Breast epithelium (tissue), 4 donors: ENCODE measurements around the gene MERTK. TPM values are rescaled to one million over a fixed set of nuclear protein-coding genes. Genes with fewer than 3 reads are reported as not detected.

ENCODE experiments used
- DNase-seq, 2 donors: peaks; one replicate each; pipeline ENCODE4 v3.0.0-alpha.2; 2019; ENCODE audit warnings: low spot score in 2 of 2
- H3K27ac ChIP-seq, 2 donors: fragments of 200-600 bp; sonication (generic) in 1 of 2; one replicate each; pipeline ENCODE4 v1.5.1; 2016 to 2019; ENCODE audit warnings: mild to moderate bottlenecking in 1 of 2
- H3K27me3 ChIP-seq, 2 donors: fragments of 200-600 bp; sonication (generic) in 1 of 2; one replicate each; pipeline versions ENCODE4 v1.5.1 to v1.6.0; 2017 to 2019; ENCODE audit warnings: control low read depth in 1 of 2, mild to moderate bottlenecking in 1 of 2
- H3K36me3 ChIP-seq: fragments of 200-600 bp; one replicate; pipeline ENCODE4 v1.5.1; 2019
- H3K4me1 ChIP-seq, 2 donors: fragments of 200-600 bp; sonication (generic); one replicate each; pipeline ENCODE4 v1.5.1; 2016 to 2019; ENCODE audit warnings: control low read depth in 1 of 2
- H3K4me3 ChIP-seq, 3 donors: fragments of 200-600 bp; sonication (generic); 1 replicate in 2 of 3; 2 replicates in 1 of 3; pipeline ENCODE4 v1.5.1; 2016 to 2019; ENCODE audit warnings: mild to moderate bottlenecking in 3 of 3, moderate library complexity in 2 of 3
- H3K9me3 ChIP-seq, 2 donors: fragments of 200-600 bp; sonication (generic) in 1 of 2; one replicate each; pipeline ENCODE4 v1.5.1; 2016 to 2019; ENCODE audit warnings: control low read depth in 1 of 2
- POLR2A ChIP-seq: fragments of 450-650 bp; IDR thresholded peaks from one replicate; pipeline ENCODE4 v1.6.1; 2016; ENCODE audit warnings: antibody characterized with exemption, mild to moderate bottlenecking, moderate library complexity
- POLR2AphosphoS5 ChIP-seq, 3 donors: sonication (generic); formaldehyde crosslinking; IDR thresholded peaks; one replicate each; pipeline ENCODE4 v1.6.1; 2017; ENCODE audit warnings: antibody characterized with exemption in 3 of 3
- intact Hi-C: fragments of 100-400 bp; cut with DNase I; formaldehyde crosslinking; loops from one replicate; pipeline ENCODE4 v1.15.1; 2023; ENCODE audit warnings: low total_unique reads
- total RNA-seq, 3 donors: library from RNA; depleted of rRNA; stranded (reverse); fragments of >200 nt; gene quantifications; one replicate each; pipeline ENCODE4 v1.1.0, GENCODE V29; 2016
- TF ChIP-seq, protein P1 (sequence below), 3 donors: fragments of 450-650 bp; IDR thresholded peaks; one replicate each; pipeline ENCODE4 v1.5.1; 2016 to 2017; ENCODE audit warnings: antibody characterized with exemption in 3 of 3, mild to moderate bottlenecking in 3 of 3, moderate library complexity in 3 of 3

MERTK gene
- total RNA-seq, 3 donors from 2014 or later = 21.0 to 84.3 (median 36.3) TPM

DNA sequence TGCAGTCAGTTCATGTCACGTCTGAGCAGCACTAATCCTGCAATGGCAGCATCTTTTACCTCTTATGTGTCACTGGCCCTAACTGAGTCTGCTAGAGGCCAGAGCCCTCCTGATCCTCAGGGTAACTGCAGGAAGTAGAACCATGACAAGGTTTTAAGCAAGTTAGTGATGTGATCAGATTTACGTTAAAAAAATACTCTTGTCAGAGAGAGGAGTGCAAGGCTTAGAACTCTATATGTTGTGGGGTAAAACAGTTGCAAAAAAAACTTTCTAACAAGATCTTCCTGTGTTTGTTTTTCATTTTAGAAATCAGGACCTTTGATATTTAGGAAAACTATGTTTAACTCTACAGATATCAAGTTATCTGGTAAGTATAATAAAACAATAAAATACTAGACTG lies 161.3 kb downstream of the MERTK start:
- TF ChIP-seq, protein P1, sequence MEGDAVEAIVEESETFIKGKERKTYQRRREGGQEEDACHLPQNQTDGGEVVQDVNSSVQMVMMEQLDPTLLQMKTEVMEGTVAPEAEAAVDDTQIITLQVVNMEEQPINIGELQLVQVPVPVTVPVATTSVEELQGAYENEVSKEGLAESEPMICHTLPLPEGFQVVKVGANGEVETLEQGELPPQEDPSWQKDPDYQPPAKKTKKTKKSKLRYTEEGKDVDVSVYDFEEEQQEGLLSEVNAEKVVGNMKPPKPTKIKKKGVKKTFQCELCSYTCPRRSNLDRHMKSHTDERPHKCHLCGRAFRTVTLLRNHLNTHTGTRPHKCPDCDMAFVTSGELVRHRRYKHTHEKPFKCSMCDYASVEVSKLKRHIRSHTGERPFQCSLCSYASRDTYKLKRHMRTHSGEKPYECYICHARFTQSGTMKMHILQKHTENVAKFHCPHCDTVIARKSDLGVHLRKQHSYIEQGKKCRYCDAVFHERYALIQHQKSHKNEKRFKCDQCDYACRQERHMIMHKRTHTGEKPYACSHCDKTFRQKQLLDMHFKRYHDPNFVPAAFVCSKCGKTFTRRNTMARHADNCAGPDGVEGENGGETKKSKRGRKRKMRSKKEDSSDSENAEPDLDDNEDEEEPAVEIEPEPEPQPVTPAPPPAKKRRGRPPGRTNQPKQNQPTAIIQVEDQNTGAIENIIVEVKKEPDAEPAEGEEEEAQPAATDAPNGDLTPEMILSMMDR (IDR thresholded peaks at IDR 0.05) = no peak
- TF ChIP-seq POLR2A (no peak), POLR2AphosphoS5 (IDR thresholded peaks at IDR 0.05) (no peak)
- no peak overlapping the region for H3K4me3 ChIP-seq
- intact Hi-C loops = no loop called here
- DNase-seq = no peak
- H3K36me3 ChIP-seq = no peaks in the 10 kb centered on the region
- no peaks in the 10 kb centered on the region for H3K27me3 ChIP-seq
- H3K4me1 ChIP-seq = peaks cover 0 to 7% of the 10 kb centered on the region in 2 donors
- peak overlapping the region in 1 of 2 donors; percentile 71 for H3K27ac ChIP-seq
- no peaks in the 10 kb centered on the region for H3K9me3 ChIP-seq

DNA sequence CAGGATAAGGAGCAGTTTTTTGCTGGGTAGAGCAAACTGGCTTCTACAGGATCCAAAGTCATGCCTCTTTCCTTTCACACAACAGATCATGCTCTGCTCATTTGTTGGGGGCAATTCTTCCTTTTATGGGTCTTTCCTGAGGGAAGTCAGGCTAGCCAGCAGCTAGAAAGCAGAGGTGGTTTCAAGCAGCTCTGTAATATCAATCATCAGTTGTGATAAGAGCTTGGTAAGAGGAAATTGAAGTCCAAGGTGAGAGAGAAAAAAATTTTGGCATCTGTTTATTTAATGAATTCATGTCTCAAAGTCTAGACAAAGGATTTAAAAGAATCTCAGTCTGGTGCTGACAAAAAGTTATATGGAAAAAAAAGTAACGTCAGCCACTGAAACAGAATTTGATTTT lies 162.9 kb downstream of the MERTK start:
- no peaks in the 10 kb centered on the region for H3K27me3 ChIP-seq
- H3K9me3 ChIP-seq = no peaks in the 10 kb centered on the region
- intact Hi-C loops = no loop called here
- TF ChIP-seq POLR2AphosphoS5 (IDR thresholded peaks at IDR 0.05) = no peak
- TF ChIP-seq POLR2A = no peak
- TF ChIP-seq, protein P1 (IDR thresholded peaks at IDR 0.05) = no peak
- H3K27ac ChIP-seq = no peak overlapping the region
- no peak for DNase-seq
- H3K36me3 ChIP-seq = no peaks in the 10 kb centered on the region
- H3K4me3 ChIP-seq = no peak overlapping the region
- peaks cover 0 to 7% of the 10 kb centered on the region in 2 donors for H3K4me1 ChIP-seq

DNA sequence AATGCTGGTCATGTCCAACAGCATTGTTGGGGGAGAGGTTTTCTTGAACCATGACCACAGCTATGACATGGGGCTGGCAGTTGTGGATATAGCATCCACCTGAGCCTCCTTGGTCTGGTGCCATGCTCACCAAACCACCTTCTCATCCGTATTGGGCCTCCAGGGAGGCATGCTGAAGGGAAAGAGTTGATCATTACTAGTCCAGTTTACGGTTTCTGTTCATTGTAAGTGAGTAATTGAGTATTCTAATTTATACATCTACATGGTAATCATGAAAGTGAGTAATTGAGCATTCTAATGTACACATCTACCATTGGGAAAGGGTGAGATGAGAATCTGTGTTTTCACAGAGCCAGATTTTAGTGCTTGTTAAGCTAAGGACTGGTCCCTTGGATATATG lies 163.4 kb downstream of the MERTK start:
- H3K4me1 ChIP-seq = peaks cover 0 to 2% of the 10 kb centered on the region in 2 donors
- no peak for TF ChIP-seq POLR2A
- no peak for TF ChIP-seq POLR2AphosphoS5 (IDR thresholded peaks at IDR 0.05)
- TF ChIP-seq, protein P1 (IDR thresholded peaks at IDR 0.05) = no peak
- H3K9me3 ChIP-seq = no peaks in the 10 kb centered on the region
- H3K36me3 ChIP-seq = no peaks in the 10 kb centered on the region
- no peak overlapping the region for H3K4me3 ChIP-seq
- no peaks in the 10 kb centered on the region for H3K27me3 ChIP-seq
- intact Hi-C loops = no loop called here
- no peak overlapping the region for H3K27ac ChIP-seq
- DNase-seq = no peak

DNA sequence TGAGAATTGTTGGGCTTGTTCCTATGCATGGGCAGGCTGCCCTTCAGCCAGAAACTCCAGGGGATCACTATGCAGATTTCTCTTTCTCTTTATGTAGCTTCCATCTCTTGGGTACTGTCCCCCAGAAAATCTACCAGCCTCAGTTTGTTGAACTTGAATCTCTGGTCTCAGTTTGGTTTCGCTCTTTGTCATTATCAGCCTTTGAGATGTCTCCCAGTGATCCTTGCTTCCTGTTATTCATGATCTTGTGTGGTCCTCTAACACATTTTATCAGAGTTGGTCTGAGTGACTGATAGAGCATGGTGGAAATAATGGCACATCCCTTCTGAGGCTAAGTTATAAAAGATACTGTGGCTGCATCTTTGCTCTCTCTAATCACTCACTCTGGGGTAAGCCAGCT lies 164.5 kb downstream of the MERTK start:
- DNase-seq = no peak
- intact Hi-C loops = no loop called here
- Histone ChIP-seq H3K4me1 (no peaks in the 10 kb centered on the region), H3K27ac (no peak overlapping the region), H3K36me3 (no peaks in the 10 kb centered on the region), H3K4me3 (no peak overlapping the region), H3K27me3 (no peaks in the 10 kb centered on the region), H3K9me3 (no peaks in the 10 kb centered on the region)
- TF ChIP-seq POLR2AphosphoS5 (IDR thresholded peaks at IDR 0.05) (no peak), POLR2A (no peak)
- TF ChIP-seq, protein P1 (IDR thresholded peaks at IDR 0.05) = no peak

DNA sequence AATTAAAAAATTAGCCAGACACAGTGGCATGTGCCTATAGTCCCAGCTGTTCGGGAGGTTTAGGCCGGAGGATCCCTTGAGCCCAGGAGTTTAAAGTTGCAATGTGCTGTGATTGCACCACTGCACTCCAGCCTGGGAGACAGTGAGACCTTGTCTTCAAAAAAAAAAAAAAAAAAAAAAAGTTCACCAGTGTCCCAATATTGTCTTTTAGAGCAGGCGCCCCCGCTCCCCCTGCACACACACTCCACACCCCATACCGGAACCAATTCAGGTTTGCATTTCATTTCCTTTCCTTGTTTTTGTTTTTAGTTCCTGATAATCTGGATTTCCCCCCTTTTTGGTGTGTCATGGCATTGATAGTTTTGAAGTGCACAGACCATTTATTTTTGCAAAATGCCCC lies 167.1 kb downstream of the MERTK start:
- no peaks in the 10 kb centered on the region for H3K27me3 ChIP-seq
- no peak overlapping the region for H3K4me3 ChIP-seq
- intact Hi-C loops = no loop called here
- H3K9me3 ChIP-seq = no peaks in the 10 kb centered on the region
- DNase-seq = no peak
- TF ChIP-seq POLR2AphosphoS5 (IDR thresholded peaks at IDR 0.05) (no peak), POLR2A (no peak)
- TF ChIP-seq, protein P1 (IDR thresholded peaks at IDR 0.05) = no peak
- no peak overlapping the region for H3K27ac ChIP-seq
- H3K36me3 ChIP-seq = no peaks in the 10 kb centered on the region
- H3K4me1 ChIP-seq = no peaks in the 10 kb centered on the region
